SK-N-MC (cell line): ENCODE results near the gene WDR89.

Experiments
- DNase-seq: peaks from one replicate; pipeline ENCODE4 v3.0.0-alpha.2; 2011; ENCODE audit warnings: low read depth, low spot score
- H3K27ac ChIP-seq: fragments of 200-600 bp; sonication (generic); 2 replicates; pipeline ENCODE4 v1.5.1; 2016; ENCODE audit warnings: mixed run types
- H3K36me3 ChIP-seq: fragments of 200-600 bp; sonication (generic); 2 replicates; pipeline ENCODE4 v1.6.1; 2017; ENCODE audit warnings: antibody characterized with exemption, low read length, mixed read lengths; ENCODE audit not compliant: insufficient read depth
- H3K4me3 ChIP-seq: fragments of 200-600 bp; sonication (generic); 2 replicates; pipeline ENCODE4 v1.5.1; 2016
- H3K9ac ChIP-seq: fragments of 200-600 bp; sonication (generic); 2 replicates; pipeline ENCODE4 v1.8.0; 2017; ENCODE audit warnings: mixed run types, mixed read lengths; ENCODE audit not compliant: insufficient read length
- H3K9me3 ChIP-seq: fragments of 200-600 bp; sonication (generic); 2 replicates; pipeline ENCODE4 v1.6.1; 2017; ENCODE audit warnings: low read depth, mild to moderate bottlenecking, antibody characterized with exemption, low read length, moderate library complexity, mixed read lengths
- EZH2 ChIP-seq: fragments of 200-600 bp; sonication (generic); IDR thresholded peaks from one replicate; pipeline ENCODE4 v1.6.1; 2017; ENCODE audit warnings: antibody characterized with exemption
- FOXP2 ChIP-seq: optimal IDR thresholded peaks from 2 replicates; pipeline ENCODE3; 2011; ENCODE audit warnings: mild to moderate bottlenecking, moderate library complexity; ENCODE audit not compliant: insufficient read depth; ENCODE audit errors: extremely low read length, control extremely low read depth
- POLR2AphosphoS5 ChIP-seq: IDR thresholded peaks from 2 replicates; pipeline ENCODE4 v1.6.1; 2012; ENCODE audit warnings: mild to moderate bottlenecking, low read depth, low read length, borderline replicate concordance

Gene WDR89, protein sequence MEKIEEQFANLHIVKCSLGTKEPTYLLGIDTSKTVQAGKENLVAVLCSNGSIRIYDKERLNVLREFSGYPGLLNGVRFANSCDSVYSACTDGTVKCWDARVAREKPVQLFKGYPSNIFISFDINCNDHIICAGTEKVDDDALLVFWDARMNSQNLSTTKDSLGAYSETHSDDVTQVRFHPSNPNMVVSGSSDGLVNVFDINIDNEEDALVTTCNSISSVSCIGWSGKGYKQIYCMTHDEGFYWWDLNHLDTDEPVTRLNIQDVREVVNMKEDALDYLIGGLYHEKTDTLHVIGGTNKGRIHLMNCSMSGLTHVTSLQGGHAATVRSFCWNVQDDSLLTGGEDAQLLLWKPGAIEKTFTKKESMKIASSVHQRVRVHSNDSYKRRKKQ

DNA sequence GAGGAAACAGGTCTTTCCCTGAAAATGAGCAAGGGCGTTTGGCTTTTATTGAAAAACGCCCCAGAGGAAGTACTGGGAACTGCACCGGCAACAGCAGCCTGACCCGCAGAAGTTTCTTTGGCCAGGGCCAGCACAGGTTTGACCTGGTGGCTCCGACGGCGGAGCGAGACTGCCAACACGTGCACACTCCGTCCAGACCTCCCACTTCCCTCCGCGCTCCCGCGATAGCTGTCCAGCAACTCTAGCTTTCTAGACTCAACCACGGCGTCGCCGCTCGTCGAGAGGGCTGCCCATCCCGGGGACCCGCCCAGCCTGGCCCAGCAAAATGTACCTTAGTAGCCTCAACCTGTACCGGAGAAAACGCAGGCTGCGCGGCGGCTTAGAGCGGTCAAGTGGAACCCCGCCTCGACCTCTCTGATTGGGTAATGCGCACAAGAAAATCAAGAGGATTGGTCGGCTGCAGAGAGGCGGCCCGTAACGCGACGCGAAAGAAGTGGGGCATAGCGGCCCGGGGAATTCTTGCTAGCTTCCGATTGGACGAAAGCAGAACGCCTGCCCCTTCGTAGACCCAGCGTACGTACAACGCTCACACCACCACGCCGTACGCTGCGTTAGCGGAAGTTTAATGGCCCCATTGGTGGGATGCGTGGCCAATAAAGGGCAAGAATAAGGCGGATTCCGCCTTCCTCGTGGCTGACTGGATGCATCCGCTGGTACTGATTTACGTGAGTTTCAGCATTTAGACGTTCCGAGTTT, at the start of gene WDR89:
TSS of gene WDR89 (minus strand) at position 399 of the 756 bp plus-strand sequence. CDS start 41,929 bp downstream, outside the sequence.
- no peaks in the 10 kb centered on the region for H3K9me3 ChIP-seq
- H3K9ac ChIP-seq, result peak within 1 kb of the TSS; percentile 93
- H3K4me3 ChIP-seq, result peak within 1 kb of the TSS; percentile 89
- peak within 1 kb of the TSS; percentile 96 for H3K27ac ChIP-seq
- H3K36me3 ChIP-seq, result peaks cover 30% of the 10 kb centered on the region
- TF ChIP-seq POLR2AphosphoS5 (peak; percentile 84), FOXP2 (no peak)
- DNase-seq, result peak; percentile 99

DNA sequence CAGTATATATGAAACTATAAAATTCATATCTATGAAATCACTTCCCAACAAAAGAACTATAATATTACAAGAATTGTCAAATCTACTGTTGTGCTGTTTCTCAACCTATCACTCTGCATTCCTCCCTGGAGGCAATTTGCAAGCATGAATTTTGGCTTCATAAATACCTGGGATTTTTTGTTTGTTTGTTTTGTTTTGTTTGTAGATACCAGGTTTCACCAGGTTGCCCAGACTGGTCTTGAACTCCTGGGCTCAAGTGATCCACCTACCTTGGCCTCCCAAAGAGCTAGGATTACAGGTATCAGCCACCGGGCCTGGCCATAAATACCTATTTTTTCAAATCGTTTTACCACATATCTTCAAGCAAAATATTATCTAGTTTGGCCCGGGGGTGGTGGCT, 47.5 kb upstream of the WDR89 start:
- TF ChIP-seq POLR2AphosphoS5 (no peak), EZH2 (no peak), FOXP2 (no peak)
- H3K9ac ChIP-seq, result no peak overlapping the region
- H3K27ac ChIP-seq, result no peak overlapping the region
- H3K9me3 ChIP-seq, result no peaks in the 10 kb centered on the region
- H3K36me3 ChIP-seq, result 0 out of 2 replicates have a peak, but pooled peaks cover 4% of the 10 kb centered on the region
- DNase-seq, result no peak
- no peak overlapping the region for H3K4me3 ChIP-seq

DNA sequence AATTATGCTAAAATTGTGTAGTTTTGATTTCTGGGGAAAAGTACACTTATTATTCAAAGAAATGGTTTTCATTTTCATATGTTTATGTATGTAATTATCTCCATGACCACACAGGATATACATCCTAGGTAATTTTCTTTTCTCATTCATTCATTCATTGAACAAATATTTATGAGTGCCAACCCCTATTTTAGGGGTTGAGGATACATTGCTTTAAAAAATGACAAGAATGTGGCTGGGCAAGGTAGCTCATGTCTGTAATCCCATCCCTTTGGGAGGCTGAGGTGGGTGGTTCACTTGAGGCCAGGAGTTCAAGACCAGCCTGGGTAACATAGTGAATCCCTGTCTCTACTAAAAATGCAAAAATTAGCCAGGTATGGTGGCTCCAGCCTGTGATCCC, 45.3 kb upstream of the WDR89 start:
- DNase-seq, result no peak
- Histone ChIP-seq H3K4me3 (no peak overlapping the region), H3K9me3 (no peaks in the 10 kb centered on the region), H3K27ac (no peak overlapping the region), H3K36me3 (0 out of 2 replicates have a peak, but pooled peaks cover 4% of the 10 kb centered on the region), H3K9ac (no peak overlapping the region)
- TF ChIP-seq EZH2, result no peak
- no peak for TF ChIP-seq POLR2AphosphoS5
- TF ChIP-seq FOXP2, result no peak

DNA sequence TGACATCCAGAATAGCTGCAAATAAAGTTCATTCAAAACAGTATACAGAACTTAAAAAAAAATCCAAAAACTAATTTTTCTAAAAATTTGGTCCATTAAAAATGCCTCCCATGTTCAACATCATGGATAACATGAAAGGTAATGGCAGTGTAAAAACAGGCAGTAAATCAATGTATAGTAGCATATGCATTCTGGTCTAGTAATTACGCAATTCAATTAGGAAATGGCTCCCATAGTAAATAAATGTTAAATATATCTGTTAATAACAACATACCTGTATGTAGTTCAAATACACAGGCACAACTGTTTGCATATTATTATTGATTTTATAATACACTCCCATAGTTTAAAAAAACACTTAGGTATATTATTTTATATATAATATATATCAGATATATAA, 43.7 kb upstream of the WDR89 start:
- H3K27ac ChIP-seq, result no peak overlapping the region
- TF ChIP-seq EZH2 (no peak), POLR2AphosphoS5 (no peak), FOXP2 (no peak)
- no peak overlapping the region for H3K9ac ChIP-seq
- H3K9me3 ChIP-seq, result no peaks in the 10 kb centered on the region
- no peak for DNase-seq
- H3K36me3 ChIP-seq, result 0 out of 2 replicates have a peak, but pooled peaks cover 4% of the 10 kb centered on the region
- H3K4me3 ChIP-seq, result no peak overlapping the region

DNA sequence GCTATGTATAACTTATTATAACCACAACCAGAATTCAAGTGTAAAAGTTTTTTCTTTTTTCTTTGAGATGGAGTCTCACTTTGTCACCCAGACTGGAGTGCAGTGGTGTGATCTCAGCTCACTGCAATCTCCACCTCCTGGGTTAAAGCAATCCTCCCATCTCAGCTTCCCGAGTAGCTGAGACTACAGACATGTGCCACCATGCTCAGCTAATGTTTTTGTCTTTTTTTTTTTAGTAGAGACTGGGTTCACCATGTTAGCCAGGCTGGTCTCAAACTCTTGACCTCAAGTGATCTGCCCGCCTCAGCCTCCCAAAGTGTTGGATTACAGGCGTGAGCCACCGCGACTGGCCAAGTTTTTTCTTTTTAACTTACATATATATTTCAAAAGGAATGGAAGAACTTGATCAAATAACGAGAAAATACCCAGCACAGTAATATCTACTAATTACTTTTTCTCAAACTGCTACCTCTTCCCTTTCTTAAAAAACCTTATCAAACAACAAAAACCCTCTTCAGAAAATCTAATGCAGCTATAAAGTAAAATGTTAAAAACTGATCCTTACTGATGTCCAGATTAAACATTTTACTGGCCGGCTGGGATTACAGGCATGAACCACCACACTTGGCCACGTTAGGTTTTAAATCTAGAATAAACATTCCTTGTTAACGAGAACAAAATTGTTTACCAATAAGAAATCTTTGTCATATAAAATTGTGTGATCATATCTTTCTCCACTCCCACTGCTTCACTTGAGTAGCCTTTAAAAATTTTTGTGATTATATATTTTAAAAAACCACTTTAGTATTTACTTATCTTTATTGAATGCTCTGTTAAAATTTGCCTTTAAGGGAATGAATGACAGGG, 41.3 kb upstream of the WDR89 start:
- TF ChIP-seq FOXP2, result no peak
- no peak for DNase-seq
- 0 out of 2 replicates have a peak, but pooled peaks cover 4% of the 10 kb centered on the region for H3K36me3 ChIP-seq
- no peak overlapping the region for H3K9ac ChIP-seq
- no peak overlapping the region for H3K27ac ChIP-seq
- H3K4me3 ChIP-seq, result no peak overlapping the region
- no peaks in the 10 kb centered on the region for H3K9me3 ChIP-seq

- Histone ChIP-seq H3K9me3 (no peaks in the 10 kb centered on the region), H3K36me3 (no peaks in the 10 kb centered on the region), H3K4me3 (no peak overlapping the region), H3K9ac (no peak overlapping the region), H3K27ac (no peak overlapping the region)
- no peak for DNase-seq
- no peak for TF ChIP-seq POLR2AphosphoS5
- no peak for TF ChIP-seq FOXP2
- no peak for TF ChIP-seq EZH2
Measured at GRCh38 chr14:63678536-63678935, 36.9 kb upstream of the WDR89 start.

- Histone ChIP-seq H3K27ac (no peak overlapping the region), H3K9me3 (no peaks in the 10 kb centered on the region), H3K4me3 (no peak overlapping the region), H3K36me3 (no peaks in the 10 kb centered on the region), H3K9ac (no peak overlapping the region)
- TF ChIP-seq POLR2AphosphoS5 (no peak), EZH2 (no peak), FOXP2 (no peak)
- DNase-seq, result no peak
Measured at GRCh38 chr14:63677891-63678379, 36.3 kb upstream of the WDR89 start.
